ENCODE results near the gene UGT1A4. TPM values are rescaled to one million over a fixed set of nuclear protein-coding genes. Genes with fewer than 3 reads are reported as not detected.

The UGT1A4 gene
- total RNA-seq, 1 donor from 2014 or later, result not detected

Other genes with a start within 250 kb of the UGT1A4 start
- 23.4 and 32.9 TPM in 2 replicates for gene USP40, start 152.0 kb upstream of the UGT1A4 start, total RNA-seq
- gene UGT1A8, start 101.1 kb upstream of the UGT1A4 start, total RNA-seq, result not detected in 2 replicates
- not detected in 2 replicates for gene UGT1A10, start 82.3 kb upstream of the UGT1A4 start, total RNA-seq
- gene UGT1A9, start 46.8 kb upstream of the UGT1A4 start, total RNA-seq, result not detected in 2 replicates
- not detected in 2 replicates for gene UGT1A7, start 36.8 kb upstream of the UGT1A4 start, total RNA-seq
- gene UGT1A6, start 25.8 kb upstream of the UGT1A4 start, total RNA-seq, result not detected in 2 replicates
- not detected in 2 replicates for gene UGT1A5, start 5.8 kb upstream of the UGT1A4 start, total RNA-seq
- not detected in 2 replicates for gene UGT1A3, start 10.3 kb downstream of the UGT1A4 start, total RNA-seq
- gene UGT1A1, start 41.5 kb downstream of the UGT1A4 start, total RNA-seq, result not detected in 2 replicates
- gene MROH2A, start 59.6 kb downstream of the UGT1A4 start, total RNA-seq, result not detected in 2 replicates
- 0.62 and 1.4 TPM in 2 replicates for gene HJURP, start 135.8 kb downstream of the UGT1A4 start, total RNA-seq
- gene TRPM8, start 198.6 kb downstream of the UGT1A4 start, total RNA-seq, result 1.4 and 3.5 TPM in 2 replicates

Measured in myocyte (in vitro differentiated cells).